ENCODE data around the gene KCNN1.

DNA sequence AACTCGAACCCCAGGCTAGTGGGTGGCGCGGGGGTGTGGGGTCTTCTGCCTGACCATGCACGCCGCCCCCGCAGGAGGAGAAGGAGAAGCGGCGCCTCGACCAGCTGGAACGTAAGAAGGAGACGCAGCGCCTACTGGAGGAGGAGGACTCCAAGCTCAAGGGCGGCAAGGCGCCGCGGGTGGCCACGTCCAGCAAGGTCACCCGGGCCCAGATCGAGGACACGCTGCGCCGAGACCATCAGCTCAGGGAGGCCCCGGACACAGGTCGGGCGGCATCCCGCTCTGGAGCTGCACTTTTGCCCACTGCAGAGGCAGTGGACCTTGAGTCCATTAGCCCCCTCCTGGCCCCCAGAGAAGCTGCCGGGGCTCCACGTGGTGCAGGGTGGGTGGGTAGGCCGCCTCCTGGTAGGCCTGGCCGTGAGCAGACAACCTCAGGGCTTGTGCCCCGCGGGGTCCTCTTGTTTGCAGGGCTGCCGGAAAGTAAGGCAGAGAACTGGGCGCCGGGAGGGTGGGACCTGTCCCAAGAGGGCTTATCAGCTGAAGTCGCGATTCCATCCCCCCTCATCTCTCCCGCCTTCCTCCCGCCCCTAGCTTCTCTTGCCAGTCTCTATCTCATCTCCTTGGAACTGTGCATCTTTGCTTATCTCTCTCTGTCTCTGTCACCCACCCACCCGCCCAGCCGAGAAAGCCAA lies 24.2 kb upstream of the KCNN1 start:
- TF ChIP-seq, protein P1, sequence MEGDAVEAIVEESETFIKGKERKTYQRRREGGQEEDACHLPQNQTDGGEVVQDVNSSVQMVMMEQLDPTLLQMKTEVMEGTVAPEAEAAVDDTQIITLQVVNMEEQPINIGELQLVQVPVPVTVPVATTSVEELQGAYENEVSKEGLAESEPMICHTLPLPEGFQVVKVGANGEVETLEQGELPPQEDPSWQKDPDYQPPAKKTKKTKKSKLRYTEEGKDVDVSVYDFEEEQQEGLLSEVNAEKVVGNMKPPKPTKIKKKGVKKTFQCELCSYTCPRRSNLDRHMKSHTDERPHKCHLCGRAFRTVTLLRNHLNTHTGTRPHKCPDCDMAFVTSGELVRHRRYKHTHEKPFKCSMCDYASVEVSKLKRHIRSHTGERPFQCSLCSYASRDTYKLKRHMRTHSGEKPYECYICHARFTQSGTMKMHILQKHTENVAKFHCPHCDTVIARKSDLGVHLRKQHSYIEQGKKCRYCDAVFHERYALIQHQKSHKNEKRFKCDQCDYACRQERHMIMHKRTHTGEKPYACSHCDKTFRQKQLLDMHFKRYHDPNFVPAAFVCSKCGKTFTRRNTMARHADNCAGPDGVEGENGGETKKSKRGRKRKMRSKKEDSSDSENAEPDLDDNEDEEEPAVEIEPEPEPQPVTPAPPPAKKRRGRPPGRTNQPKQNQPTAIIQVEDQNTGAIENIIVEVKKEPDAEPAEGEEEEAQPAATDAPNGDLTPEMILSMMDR (IDR thresholded peaks at IDR 0.05): peak; percentile 61
- TF ChIP-seq ZFX (IDR thresholded peaks at IDR 0.05; ENCODE audit: borderline replicate concordance): no peak
